ENCODE measurements around the gene PFN4.

GRCh38 chr2:24085200-24085489, 38.0 kb downstream of the PFN4 start:
- TF ChIP-seq, protein P1, sequence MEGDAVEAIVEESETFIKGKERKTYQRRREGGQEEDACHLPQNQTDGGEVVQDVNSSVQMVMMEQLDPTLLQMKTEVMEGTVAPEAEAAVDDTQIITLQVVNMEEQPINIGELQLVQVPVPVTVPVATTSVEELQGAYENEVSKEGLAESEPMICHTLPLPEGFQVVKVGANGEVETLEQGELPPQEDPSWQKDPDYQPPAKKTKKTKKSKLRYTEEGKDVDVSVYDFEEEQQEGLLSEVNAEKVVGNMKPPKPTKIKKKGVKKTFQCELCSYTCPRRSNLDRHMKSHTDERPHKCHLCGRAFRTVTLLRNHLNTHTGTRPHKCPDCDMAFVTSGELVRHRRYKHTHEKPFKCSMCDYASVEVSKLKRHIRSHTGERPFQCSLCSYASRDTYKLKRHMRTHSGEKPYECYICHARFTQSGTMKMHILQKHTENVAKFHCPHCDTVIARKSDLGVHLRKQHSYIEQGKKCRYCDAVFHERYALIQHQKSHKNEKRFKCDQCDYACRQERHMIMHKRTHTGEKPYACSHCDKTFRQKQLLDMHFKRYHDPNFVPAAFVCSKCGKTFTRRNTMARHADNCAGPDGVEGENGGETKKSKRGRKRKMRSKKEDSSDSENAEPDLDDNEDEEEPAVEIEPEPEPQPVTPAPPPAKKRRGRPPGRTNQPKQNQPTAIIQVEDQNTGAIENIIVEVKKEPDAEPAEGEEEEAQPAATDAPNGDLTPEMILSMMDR (IDR thresholded peaks at IDR 0.05), result no peak
- no peak for TF ChIP-seq POLR2A (IDR thresholded peaks at IDR 0.05)
